ENCODE results near the gene CDH4. TPM values are rescaled to one million over a fixed set of nuclear protein-coding genes. Genes with fewer than 3 reads are reported as not detected.

Gene CDH4
- total and polyA plus RNA-seq, 2 of the 13 experiments (the other 11 are each of a cell fraction or from before 2014, with no cell fraction given) = not detected

GRCh38 chr20:61890210-61890609 is 638.1 kb downstream of the CDH4 start (continued):
- TF ChIP-seq ZNF142 (CRISPR knock-in tag; IDR thresholded peaks at IDR 0.05) (no peak), PAWR (CRISPR knock-in tag; IDR thresholded peaks at IDR 0.05; ENCODE audit: borderline replicate concordance) (no peak), ATF7 (IDR thresholded peaks at IDR 0.05) (0 out of 2 replicates have a peak, but pooled peaks have one; percentile 1), ATF7 (CRISPR knock-in tag; IDR thresholded peaks at IDR 0.05) (no peak), SP4 (CRISPR knock-in tag; IDR thresholded peaks at IDR 0.05) (no peak), MED13 (CRISPR knock-in tag; IDR thresholded peaks at IDR 0.05) (no peak), ZNF709 (CRISPR knock-in tag; IDR thresholded peaks at IDR 0.05) (no peak), KIAA2018 (CRISPR knock-in tag; IDR thresholded peaks at IDR 0.05; ENCODE audit: borderline replicate concordance) (no peak), ATM (IDR thresholded peaks at IDR 0.05; ENCODE audit: borderline replicate concordance) (peak; percentile 52; the same call in 1 of the 2 replicates), XBP1 (CRISPR knock-in tag; IDR thresholded peaks at IDR 0.05) (no peak), ATAD3A (CRISPR knock-in tag; IDR thresholded peaks at IDR 0.05) (no peak), NR3C1 (CRISPR knock-in tag; IDR thresholded peaks at IDR 0.05) (no peak), TGIF2 (CRISPR knock-in tag; IDR thresholded peaks at IDR 0.05) (no peak), SOX5 (CRISPR knock-in tag; IDR thresholded peaks at IDR 0.05; ENCODE audit: borderline replicate concordance) (no peak), NFYC (CRISPR knock-in tag; IDR thresholded peaks at IDR 0.05) (no peak), RCOR2 (CRISPR knock-in tag; IDR thresholded peaks at IDR 0.05) (no peak)
- TF ChIP-seq, protein P1, sequence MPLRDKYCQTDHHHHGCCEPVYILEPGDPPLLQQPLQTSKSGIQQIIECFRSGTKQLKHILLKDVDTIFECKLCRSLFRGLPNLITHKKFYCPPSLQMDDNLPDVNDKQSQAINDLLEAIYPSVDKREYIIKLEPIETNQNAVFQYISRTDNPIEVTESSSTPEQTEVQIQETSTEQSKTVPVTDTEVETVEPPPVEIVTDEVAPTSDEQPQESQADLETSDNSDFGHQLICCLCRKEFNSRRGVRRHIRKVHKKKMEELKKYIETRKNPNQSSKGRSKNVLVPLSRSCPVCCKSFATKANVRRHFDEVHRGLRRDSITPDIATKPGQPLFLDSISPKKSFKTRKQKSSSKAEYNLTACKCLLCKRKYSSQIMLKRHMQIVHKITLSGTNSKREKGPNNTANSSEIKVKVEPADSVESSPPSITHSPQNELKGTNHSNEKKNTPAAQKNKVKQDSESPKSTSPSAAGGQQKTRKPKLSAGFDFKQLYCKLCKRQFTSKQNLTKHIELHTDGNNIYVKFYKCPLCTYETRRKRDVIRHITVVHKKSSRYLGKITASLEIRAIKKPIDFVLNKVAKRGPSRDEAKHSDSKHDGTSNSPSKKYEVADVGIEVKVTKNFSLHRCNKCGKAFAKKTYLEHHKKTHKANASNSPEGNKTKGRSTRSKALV (CRISPR knock-in tag; IDR thresholded peaks at IDR 0.05) = no peak

Measured in HepG2 (cell line).